ENCODE results near the gene ALKBH7.

DNA sequence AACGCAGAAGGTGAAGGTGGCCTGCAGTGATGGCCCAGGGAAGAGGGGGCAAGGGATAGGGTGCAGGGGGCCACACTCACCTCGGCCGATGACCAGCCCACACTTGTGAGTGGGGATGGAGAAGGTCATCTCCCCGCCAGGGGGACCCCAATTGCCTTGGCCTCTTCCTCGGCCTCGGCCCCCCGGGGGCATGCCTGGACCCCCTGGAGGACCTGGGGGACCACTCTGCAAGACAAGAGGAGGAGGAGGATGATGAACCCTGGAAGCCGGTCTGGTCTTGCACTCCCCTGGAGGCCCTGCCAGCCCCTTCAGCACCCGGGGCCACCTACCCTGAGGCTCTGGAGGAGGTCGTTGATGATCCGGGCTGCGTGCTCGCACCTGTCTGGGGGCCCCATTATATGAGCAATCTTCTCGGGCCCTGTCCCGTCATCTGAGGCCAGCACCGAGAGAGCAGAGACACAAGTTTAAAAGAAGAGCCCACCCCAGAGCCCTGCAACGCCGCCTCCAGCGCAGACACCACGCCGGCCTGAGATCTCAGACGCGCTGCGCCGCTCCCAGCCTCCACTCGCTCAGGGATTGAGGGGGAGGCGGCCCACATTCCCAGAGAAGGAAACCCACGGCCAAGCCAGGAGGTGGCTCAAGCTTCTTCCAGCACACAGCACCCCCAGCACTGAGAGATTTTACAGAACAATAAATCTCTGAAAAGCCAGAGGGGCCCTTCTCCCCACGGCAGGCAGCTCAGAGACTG, 44.2 kb downstream of the ALKBH7 start:
- no peak for TF ChIP-seq POLR2AphosphoS5 (IDR thresholded peaks at IDR 0.05)
- TF ChIP-seq, protein P1, sequence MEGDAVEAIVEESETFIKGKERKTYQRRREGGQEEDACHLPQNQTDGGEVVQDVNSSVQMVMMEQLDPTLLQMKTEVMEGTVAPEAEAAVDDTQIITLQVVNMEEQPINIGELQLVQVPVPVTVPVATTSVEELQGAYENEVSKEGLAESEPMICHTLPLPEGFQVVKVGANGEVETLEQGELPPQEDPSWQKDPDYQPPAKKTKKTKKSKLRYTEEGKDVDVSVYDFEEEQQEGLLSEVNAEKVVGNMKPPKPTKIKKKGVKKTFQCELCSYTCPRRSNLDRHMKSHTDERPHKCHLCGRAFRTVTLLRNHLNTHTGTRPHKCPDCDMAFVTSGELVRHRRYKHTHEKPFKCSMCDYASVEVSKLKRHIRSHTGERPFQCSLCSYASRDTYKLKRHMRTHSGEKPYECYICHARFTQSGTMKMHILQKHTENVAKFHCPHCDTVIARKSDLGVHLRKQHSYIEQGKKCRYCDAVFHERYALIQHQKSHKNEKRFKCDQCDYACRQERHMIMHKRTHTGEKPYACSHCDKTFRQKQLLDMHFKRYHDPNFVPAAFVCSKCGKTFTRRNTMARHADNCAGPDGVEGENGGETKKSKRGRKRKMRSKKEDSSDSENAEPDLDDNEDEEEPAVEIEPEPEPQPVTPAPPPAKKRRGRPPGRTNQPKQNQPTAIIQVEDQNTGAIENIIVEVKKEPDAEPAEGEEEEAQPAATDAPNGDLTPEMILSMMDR (IDR thresholded peaks at IDR 0.05): no peak
- TF ChIP-seq EP300 (IDR thresholded peaks at IDR 0.05): no peak
- TF ChIP-seq POLR2A (IDR thresholded peaks at IDR 0.05): no peak

All from suprapubic skin (tissue), 4 donors.